Measurements from ENCODE around the gene TUBAL3. TPM values are rescaled to one million over a fixed set of nuclear protein-coding genes. Genes with fewer than 3 reads are reported as not detected.

TUBAL3 gene
- total RNA-seq, 1 donor from 2014 or later = not detected

DNA sequence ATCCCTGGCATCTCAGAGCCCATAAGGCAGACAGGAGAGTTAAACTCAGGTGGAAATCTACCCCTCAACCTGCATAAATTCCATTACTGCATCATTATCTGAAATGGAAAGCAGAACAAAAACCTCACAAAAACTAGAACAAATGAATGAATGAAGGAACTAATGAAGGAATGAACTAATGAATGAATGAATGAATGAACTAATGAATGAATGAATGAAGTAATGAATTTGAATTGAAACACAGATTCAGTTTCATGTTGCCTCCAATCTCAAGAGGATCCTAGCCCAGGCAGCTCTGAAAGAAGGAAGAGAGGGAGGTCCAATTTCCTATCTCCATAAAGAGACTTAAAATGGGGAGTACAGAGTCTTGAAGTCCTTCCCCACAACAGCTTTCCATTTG, 41.8 kb downstream of the TUBAL3 start:
- peaks cover 9% of the 10 kb centered on the region for H3K27me3 Mint-ChIP-seq
- H3K27ac Mint-ChIP-seq = no peak overlapping the region
- POLR2A ChIA-PET = no interaction called here
- ATAC-seq (ENCODE audit: low read depth) (no peak), DNase-seq (no peak)
- H3K36me3 Mint-ChIP-seq (ENCODE audit: low read depth) = no peaks in the 10 kb centered on the region
- CTCF ChIA-PET = no interaction called here
- no peaks in the 10 kb centered on the region for H3K9me3 Mint-ChIP-seq
- TF ChIP-seq, protein P1, sequence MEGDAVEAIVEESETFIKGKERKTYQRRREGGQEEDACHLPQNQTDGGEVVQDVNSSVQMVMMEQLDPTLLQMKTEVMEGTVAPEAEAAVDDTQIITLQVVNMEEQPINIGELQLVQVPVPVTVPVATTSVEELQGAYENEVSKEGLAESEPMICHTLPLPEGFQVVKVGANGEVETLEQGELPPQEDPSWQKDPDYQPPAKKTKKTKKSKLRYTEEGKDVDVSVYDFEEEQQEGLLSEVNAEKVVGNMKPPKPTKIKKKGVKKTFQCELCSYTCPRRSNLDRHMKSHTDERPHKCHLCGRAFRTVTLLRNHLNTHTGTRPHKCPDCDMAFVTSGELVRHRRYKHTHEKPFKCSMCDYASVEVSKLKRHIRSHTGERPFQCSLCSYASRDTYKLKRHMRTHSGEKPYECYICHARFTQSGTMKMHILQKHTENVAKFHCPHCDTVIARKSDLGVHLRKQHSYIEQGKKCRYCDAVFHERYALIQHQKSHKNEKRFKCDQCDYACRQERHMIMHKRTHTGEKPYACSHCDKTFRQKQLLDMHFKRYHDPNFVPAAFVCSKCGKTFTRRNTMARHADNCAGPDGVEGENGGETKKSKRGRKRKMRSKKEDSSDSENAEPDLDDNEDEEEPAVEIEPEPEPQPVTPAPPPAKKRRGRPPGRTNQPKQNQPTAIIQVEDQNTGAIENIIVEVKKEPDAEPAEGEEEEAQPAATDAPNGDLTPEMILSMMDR (IDR thresholded peaks at IDR 0.05) = no peak
- intact Hi-C loops (cut with micrococcal nuclease) = no loop called here
- no peak overlapping the region for H3K4me3 Mint-ChIP-seq
- H3K4me1 Mint-ChIP-seq = no peaks in the 10 kb centered on the region

DNA sequence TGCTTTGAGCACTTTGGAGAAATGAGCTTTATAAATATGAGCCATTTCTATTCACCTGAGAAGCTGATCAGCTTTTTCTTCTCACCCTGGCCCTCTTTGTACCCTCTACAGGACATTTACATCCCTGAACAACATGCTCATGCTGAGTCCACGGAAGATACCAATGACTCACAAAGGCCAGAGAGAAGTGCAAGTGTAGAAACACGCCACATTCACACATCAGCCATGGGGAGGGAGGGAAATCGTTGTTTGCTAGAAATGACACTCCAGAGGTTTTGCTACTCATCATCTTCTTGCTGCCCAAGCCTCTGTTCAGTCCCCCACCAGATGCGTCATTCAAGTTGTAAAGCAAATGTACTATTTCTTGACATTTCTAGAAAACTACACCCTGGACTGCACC, 42.7 kb downstream of the TUBAL3 start:
- H3K36me3 Mint-ChIP-seq (ENCODE audit: low read depth) = no peaks in the 10 kb centered on the region
- ATAC-seq (ENCODE audit: low read depth) (no peak), DNase-seq (no peak)
- intact Hi-C loops (cut with micrococcal nuclease) = no loop called here
- POLR2A ChIA-PET = no interaction called here
- no peaks in the 10 kb centered on the region for H3K4me1 Mint-ChIP-seq
- H3K9me3 Mint-ChIP-seq = no peaks in the 10 kb centered on the region
- no peak overlapping the region for H3K27ac Mint-ChIP-seq
- H3K4me3 Mint-ChIP-seq = no peak overlapping the region
- CTCF ChIA-PET = no interaction called here
- TF ChIP-seq, protein P1 (IDR thresholded peaks at IDR 0.05) = no peak
- peaks cover 12% of the 10 kb centered on the region for H3K27me3 Mint-ChIP-seq

DNA sequence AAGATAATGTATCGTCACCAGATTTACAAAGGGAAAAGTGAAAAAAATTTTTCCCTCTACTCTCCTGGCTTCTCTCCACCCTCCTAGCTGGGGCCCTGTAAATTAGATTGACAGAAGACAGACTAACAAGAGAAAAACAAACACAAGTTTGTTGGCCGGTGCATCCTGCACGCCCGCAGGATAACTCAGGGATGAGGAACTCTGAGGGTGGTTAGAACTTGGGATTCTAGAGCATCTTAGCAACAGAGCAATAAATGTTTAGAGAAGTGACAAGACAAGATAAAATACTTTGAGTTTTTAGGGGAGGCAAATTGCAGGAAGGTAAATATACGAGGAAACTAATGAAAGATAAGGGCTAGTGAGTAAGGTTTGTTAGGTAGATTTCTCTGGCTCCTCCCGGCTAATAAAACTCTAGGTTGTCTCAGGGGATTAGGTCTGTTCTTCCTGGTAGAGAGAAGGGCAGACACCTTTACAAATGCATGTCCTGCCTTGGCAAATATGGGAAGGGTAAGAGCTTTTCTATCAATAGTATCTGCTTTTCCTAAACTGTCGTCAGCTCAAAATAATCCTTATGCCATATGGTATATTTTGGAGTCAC, 44.2 kb downstream of the TUBAL3 start:
- ChIA-PET POLR2A (no interaction called here), CTCF (no interaction called here)
- peaks cover 15% of the 10 kb centered on the region for H3K27me3 Mint-ChIP-seq

GRCh38 chr10:5356302-5356763, 48.3 kb downstream of the TUBAL3 start:
- Mint-ChIP-seq H3K4me3 (no peak overlapping the region), H3K27ac (no peak overlapping the region), H3K27me3 (peaks cover 11% of the 10 kb centered on the region), H3K36me3 (ENCODE audit: low read depth) (no peaks in the 10 kb centered on the region), H3K9me3 (no peaks in the 10 kb centered on the region), H3K4me1 (no peaks in the 10 kb centered on the region)
- intact Hi-C loops (cut with micrococcal nuclease) = no loop called here
- ChIA-PET POLR2A (no interaction called here), CTCF (no interaction called here)
- DNase-seq (no peak), ATAC-seq (ENCODE audit: low read depth) (no peak)
- TF ChIP-seq, protein P1 (IDR thresholded peaks at IDR 0.05) = no peak

More for the DNA sequence above, 44.2 kb downstream of the TUBAL3 start:
- intact Hi-C loops (cut with micrococcal nuclease) = no loop called here
- Mint-ChIP-seq H3K36me3 (ENCODE audit: low read depth) (no peaks in the 10 kb centered on the region), H3K27ac (no peak overlapping the region), H3K4me3 (no peak overlapping the region), H3K9me3 (no peaks in the 10 kb centered on the region), H3K4me1 (no peaks in the 10 kb centered on the region)
- ATAC-seq (ENCODE audit: low read depth) (no peak), DNase-seq (no peak)
- TF ChIP-seq, protein P1 (IDR thresholded peaks at IDR 0.05) = no peak

GRCh38 chr10:5355594-5356301, 48.9 kb downstream of the TUBAL3 start:
- TF ChIP-seq, protein P1 (IDR thresholded peaks at IDR 0.05) = no peak

More at GRCh38 chr10:5355594-5356301, 48.9 kb downstream of the TUBAL3 start:
- H3K36me3 Mint-ChIP-seq (ENCODE audit: low read depth) = no peaks in the 10 kb centered on the region
- DNase-seq (no peak), ATAC-seq (ENCODE audit: low read depth) (no peak)
- H3K9me3 Mint-ChIP-seq = no peaks in the 10 kb centered on the region
- ChIA-PET POLR2A (no interaction called here), CTCF (no interaction called here)
- H3K4me1 Mint-ChIP-seq = no peaks in the 10 kb centered on the region
- H3K4me3 Mint-ChIP-seq = no peak overlapping the region
- intact Hi-C loops (cut with micrococcal nuclease) = no loop called here
- H3K27ac Mint-ChIP-seq = no peak overlapping the region
- peaks cover 11% of the 10 kb centered on the region for H3K27me3 Mint-ChIP-seq

All from activated B cell treated with CpG ODN at 0.5 μM for 24 hours (primary cell).